NB4 (cell line): ENCODE measurements around the gene TOMM6.
"Not testable (repeated sequence)": the region's sequence is repeated elsewhere in the genome, so short reads cannot be mapped to it uniquely, and the experiment has no call there.

Experiments
- DNase-seq: peaks from one replicate; pipeline ENCODE4 v3.0.0; 2010; ENCODE audit warnings: low read depth
- H3K4me3 ChIP-seq: one replicate; pipeline ENCODE4 v1.5.1; 2011; ENCODE audit warnings: mild to moderate bottlenecking, low read depth, low read length, moderate library complexity
- MYC ChIP-seq: IDR thresholded peaks from 2 replicates; pipeline ENCODE4 v1.6.1; 2011; ENCODE audit warnings: low read depth, low read length
- POLR2A ChIP-seq: IDR thresholded peaks from 2 replicates; pipeline ENCODE4 v1.6.1; 2011; ENCODE audit warnings: mild to moderate bottlenecking; ENCODE audit not compliant: insufficient read length; ENCODE audit errors: extremely low read depth
- TF ChIP-seq, protein P1 (sequence below): IDR thresholded peaks from 2 replicates; pipeline ENCODE4 v1.6.1; 2011; ENCODE audit warnings: low read depth, low read length
- TF ChIP-seq, protein P2 (sequence below): IDR thresholded peaks from one replicate; pipeline ENCODE4 v1.5.1; 2012; ENCODE audit warnings: low read depth, low read length

Gene TOMM6

DNA sequence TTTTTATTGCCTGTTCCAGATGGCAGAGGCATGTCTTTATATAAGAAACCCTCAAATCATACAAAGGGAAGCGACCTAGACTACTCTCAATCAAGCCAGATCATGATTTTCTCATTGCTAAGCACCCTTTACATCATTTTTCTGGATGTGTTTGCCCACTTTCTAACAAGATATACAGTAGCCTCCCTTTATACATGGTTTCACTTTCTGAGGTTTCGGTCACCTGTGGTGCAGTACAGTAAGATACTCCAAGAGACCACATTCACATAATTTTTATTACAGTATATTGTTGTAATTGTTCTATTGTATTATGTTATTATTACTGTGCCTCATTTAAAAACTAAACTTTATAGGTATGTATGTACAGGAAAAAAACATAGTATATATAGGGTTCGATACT lies 23.6 kb downstream of the TOMM6 start:
- DNase-seq, result no peak
- no peak overlapping the region for H3K4me3 ChIP-seq
- TF ChIP-seq, protein P1, sequence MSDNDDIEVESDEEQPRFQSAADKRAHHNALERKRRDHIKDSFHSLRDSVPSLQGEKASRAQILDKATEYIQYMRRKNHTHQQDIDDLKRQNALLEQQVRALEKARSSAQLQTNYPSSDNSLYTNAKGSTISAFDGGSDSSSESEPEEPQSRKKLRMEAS, result no peak
- TF ChIP-seq MYC (no peak), POLR2A (no peak)
- TF ChIP-seq, protein P2, sequence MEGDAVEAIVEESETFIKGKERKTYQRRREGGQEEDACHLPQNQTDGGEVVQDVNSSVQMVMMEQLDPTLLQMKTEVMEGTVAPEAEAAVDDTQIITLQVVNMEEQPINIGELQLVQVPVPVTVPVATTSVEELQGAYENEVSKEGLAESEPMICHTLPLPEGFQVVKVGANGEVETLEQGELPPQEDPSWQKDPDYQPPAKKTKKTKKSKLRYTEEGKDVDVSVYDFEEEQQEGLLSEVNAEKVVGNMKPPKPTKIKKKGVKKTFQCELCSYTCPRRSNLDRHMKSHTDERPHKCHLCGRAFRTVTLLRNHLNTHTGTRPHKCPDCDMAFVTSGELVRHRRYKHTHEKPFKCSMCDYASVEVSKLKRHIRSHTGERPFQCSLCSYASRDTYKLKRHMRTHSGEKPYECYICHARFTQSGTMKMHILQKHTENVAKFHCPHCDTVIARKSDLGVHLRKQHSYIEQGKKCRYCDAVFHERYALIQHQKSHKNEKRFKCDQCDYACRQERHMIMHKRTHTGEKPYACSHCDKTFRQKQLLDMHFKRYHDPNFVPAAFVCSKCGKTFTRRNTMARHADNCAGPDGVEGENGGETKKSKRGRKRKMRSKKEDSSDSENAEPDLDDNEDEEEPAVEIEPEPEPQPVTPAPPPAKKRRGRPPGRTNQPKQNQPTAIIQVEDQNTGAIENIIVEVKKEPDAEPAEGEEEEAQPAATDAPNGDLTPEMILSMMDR, result no peak

DNA sequence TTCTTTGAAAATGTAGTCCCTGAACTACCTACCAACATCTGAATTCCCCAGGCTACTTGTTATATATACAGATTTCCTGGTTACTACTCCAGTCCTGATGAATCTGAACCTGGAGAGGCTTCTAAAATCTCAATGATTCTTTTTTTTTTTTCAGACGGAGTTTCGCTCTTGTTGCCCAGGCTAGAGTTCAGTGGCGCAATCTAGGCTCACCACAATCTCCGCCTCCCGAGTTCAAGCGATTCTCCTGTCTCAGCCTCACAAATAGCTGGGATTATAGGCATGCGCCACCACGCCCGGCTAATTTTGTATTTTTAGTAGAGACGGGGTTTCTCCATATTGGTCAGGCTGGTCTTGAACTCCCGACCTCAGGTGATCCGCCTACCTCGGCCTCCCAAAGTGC lies 24.5 kb downstream of the TOMM6 start:
- H3K4me3 ChIP-seq, result not testable (repeated sequence)
- DNase-seq, result peak; percentile 63

DNA sequence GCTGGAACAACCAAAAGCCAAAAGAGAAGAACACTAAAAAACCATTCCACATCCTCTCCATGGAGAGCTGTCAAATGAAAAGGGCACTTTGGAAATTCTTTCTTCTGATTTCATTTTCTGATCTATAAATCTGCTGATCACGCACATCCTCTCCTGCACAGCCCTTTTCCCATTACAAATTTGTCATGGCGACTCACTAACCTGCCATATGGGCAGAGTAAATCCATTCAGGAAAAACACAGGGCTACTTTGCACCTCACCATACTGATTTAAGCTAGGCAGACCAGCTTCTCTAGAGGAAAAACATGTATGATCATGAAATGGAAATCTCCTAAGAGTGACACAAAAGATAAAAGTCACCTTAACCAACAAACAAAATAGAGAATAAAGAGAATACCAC lies 26.0 kb downstream of the TOMM6 start:
- DNase-seq, result no peak
- no peak overlapping the region for H3K4me3 ChIP-seq
- TF ChIP-seq, protein P2, result no peak
- TF ChIP-seq, protein P1, result no peak
- TF ChIP-seq MYC, result no peak
- no peak for TF ChIP-seq POLR2A

DNA sequence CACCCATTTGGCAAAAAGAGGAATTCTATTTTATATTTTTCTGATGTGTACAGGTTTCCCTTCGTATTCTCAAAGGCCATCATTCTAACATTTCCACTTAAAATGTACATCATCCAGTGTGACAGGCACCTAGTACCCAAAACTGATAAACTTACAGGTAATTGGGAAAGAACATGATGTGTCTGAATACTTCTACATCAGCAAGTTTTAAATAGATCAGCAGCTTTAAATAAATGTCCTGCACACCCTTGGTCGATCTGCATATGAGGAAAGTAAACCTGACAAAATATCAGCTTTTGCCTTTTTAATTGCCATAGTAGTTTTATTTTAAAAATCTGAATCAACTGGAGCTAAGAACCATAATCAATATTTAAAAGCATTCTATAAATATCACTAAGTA lies 26.5 kb downstream of the TOMM6 start:
- H3K4me3 ChIP-seq, result no peak overlapping the region
- DNase-seq, result no peak
- TF ChIP-seq, protein P2, result no peak
- no peak for TF ChIP-seq POLR2A
- TF ChIP-seq MYC, result no peak
- TF ChIP-seq, protein P1, result no peak

DNA sequence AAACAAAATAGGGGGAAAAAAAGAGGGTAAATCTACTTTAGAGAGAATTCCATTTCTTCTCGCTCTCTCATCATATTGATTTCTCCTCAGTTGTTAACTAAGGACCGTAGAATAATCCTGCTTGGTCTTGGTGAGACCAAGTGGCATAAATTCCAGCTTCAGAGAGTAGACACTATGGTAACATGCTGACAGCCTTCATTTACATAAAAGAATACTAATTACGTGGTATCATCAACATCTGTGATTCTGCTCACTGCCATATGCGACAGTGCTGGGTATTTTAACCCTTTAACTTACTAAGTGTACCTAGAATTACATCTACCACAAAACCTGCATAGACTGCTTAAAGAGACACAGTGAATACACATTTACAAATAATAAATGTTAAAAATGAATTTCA lies 27.1 kb downstream of the TOMM6 start:
- no peak overlapping the region for H3K4me3 ChIP-seq
- DNase-seq, result no peak
- TF ChIP-seq, protein P2, result no peak
- TF ChIP-seq POLR2A, result no peak
- TF ChIP-seq, protein P1, result no peak
- TF ChIP-seq MYC, result no peak

DNA sequence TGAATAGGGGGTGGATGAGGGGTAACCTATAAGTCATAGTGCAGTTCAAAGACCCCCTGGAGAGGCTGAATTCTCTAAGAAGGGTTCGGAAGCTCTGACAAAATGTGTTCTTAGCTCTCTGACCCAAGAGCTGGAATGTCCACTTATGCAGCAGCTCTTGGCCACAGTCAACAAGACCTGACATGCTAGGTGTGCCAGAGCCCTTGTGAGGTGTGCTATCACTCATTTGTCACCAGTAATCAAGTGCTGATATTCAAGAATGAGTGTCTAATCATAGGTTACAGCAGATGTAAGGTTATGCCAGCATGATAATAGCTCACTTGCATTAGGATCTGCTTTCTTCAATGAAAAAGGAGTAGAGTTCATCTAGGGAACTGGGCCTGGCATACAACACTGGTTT lies 28.1 kb downstream of the TOMM6 start:
- TF ChIP-seq, protein P2, result no peak
- TF ChIP-seq POLR2A, result no peak
- TF ChIP-seq, protein P1, result no peak
- TF ChIP-seq MYC, result no peak
- H3K4me3 ChIP-seq, result no peak overlapping the region
- no peak for DNase-seq
